Keratinocyte (primary cell): ENCODE results near the gene CDHR1. TPM values are rescaled to one million over a fixed set of nuclear protein-coding genes. Genes with fewer than 3 reads are reported as not detected.

Source experiments
- DNase-seq: peaks from one replicate; pipeline ENCODE4 v3.0.0-alpha.2; 2011; ENCODE audit warnings: low read depth, missing footprints, low spot score
- FAIRE-seq: peaks from 2 replicates; lab custom pipeline; 2011; peaks lifted over from hg19 to GRCh38; lab: Jason Lieb, UNC
- H2AFZ ChIP-seq: 2 replicates; pipeline ENCODE4 v1.6.0; 2012; ENCODE audit warnings: low read length, control low read depth, inconsistent platforms; ENCODE audit not compliant: control insufficient read depth
- H3K27ac ChIP-seq: 2 replicates; pipeline ENCODE4 v1.5.1; 2011; ENCODE audit warnings: low read length; ENCODE audit not compliant: control insufficient read depth, insufficient read depth
- H3K27me3 ChIP-seq: 3 replicates; pipeline ENCODE4 v1.6.0; 2011; ENCODE audit warnings: low read length; ENCODE audit not compliant: control insufficient read depth, insufficient read depth; ENCODE audit errors: extremely low read depth
- H3K36me3 ChIP-seq, 2 experiments: 2 replicates in 1 of 2; 3 replicates in 1 of 2; pipeline ENCODE4 v1.5.1; 2011; ENCODE audit warnings: low read length in 2 of 2, mild to moderate bottlenecking in 1 of 2; ENCODE audit not compliant: control insufficient read depth in 2 of 2, insufficient read depth in 2 of 2; ENCODE audit errors: extremely low read depth in 1 of 2
- H3K4me1 ChIP-seq: 3 replicates; pipeline ENCODE4 v1.5.1; 2011; ENCODE audit warnings: low read length; ENCODE audit not compliant: control insufficient read depth, insufficient read depth; ENCODE audit errors: extremely low read depth
- H3K4me2 ChIP-seq: 3 replicates; pipeline ENCODE4 v1.6.0; 2011; ENCODE audit warnings: low read depth, low read length; ENCODE audit not compliant: control insufficient read depth, insufficient read depth; ENCODE audit errors: extremely low read depth
- H3K4me3 ChIP-seq, 3 experiments: fragments of 200-600 bp in 1 of 3; sonication (generic) in 1 of 3; 2 replicates in 2 of 3; 3 replicates in 1 of 3; pipeline ENCODE4 v1.5.1; 2011 to 2016; ENCODE audit warnings: low read length in 3 of 3, mild to moderate bottlenecking in 3 of 3, control low read depth in 2 of 3, inconsistent platforms in 1 of 3, low read depth in 1 of 3, mixed read lengths in 1 of 3, mixed run types in 1 of 3, moderate library complexity in 1 of 3; ENCODE audit not compliant: control insufficient read depth in 2 of 3, insufficient read depth in 2 of 3; ENCODE audit errors: extremely low read depth in 1 of 3
- H3K79me2 ChIP-seq: 2 replicates; pipeline ENCODE4 v1.6.0; 2012; ENCODE audit warnings: low read length; ENCODE audit not compliant: control insufficient read depth, insufficient read depth
- H3K9ac ChIP-seq: 3 replicates; pipeline ENCODE4 v1.6.0; 2011; ENCODE audit warnings: low read length; ENCODE audit not compliant: control insufficient read depth, insufficient read depth; ENCODE audit errors: extremely low read depth
- H3K9me1 ChIP-seq: 3 replicates; pipeline ENCODE4 v1.6.0; 2011; ENCODE audit warnings: low read length; ENCODE audit not compliant: control insufficient read depth, insufficient read depth; ENCODE audit errors: extremely low read depth
- H3K9me3 ChIP-seq: 2 replicates; pipeline ENCODE4 v1.5.1; 2012; ENCODE audit warnings: low read depth, low read length; ENCODE audit not compliant: control insufficient read depth
- H4K20me1 ChIP-seq: 3 replicates; pipeline ENCODE4 v1.6.0; 2011; ENCODE audit warnings: low read length; ENCODE audit not compliant: control insufficient read depth, insufficient read depth; ENCODE audit errors: extremely low read depth
- CTCF ChIP-seq, 3 experiments: IDR thresholded peaks in 1 of 3; conservative IDR thresholded peaks in 1 of 3; optimal IDR thresholded peaks in 1 of 3; 2 replicates in 2 of 3; 3 replicates in 1 of 3; pipeline versions ENCODE3 to v1.5.1; 2011; ENCODE audit warnings: low read length in 3 of 3, mild to moderate bottlenecking in 3 of 3, moderate library complexity in 2 of 3, control low read depth in 1 of 3, inconsistent platforms in 1 of 3; ENCODE audit not compliant: insufficient read depth in 2 of 3; ENCODE audit errors: extremely low read depth in 1 of 3
- EZH2 ChIP-seq: IDR thresholded peaks from one replicate; pipeline ENCODE4 v1.6.1; 2012; ENCODE audit warnings: inconsistent platforms, mild to moderate bottlenecking, low read length, moderate library complexity
- dilution Hi-C: fragments of 300-500 bp; cut with MboI; formaldehyde crosslinking; loops from one replicate; pipeline ENCODE4 v1.7.0; 2020; ENCODE audit warnings: low sequenced_read_pairs; ENCODE audit not compliant: extremely low pct_ligation_motif_present
- polyA plus RNA-seq, 5 experiments: library from polyadenylated mRNA; depleted of rRNA in 3 of 5; stranded (reverse) in 3 of 5; stranded (forward) in 1 of 5; unstranded in 1 of 5; fragments of >200 nt; gene quantifications; 1 replicate in 1 of 5; 2 replicates in 3 of 5; 3 replicates in 1 of 5; pipeline versions ENCODE4 v1.2.1 to v1.2.3, GENCODE V29; 2011 to 2012; ENCODE audit warnings: missing spikeins in 2 of 5, low read depth in 1 of 5, low replicate concordance in 1 of 5

The CDHR1 gene
- polyA plus RNA-seq, 1 donor (not counting 4 experiments of a cell fraction or from before 2014, with no cell fraction given), result 5.2 TPM

DNA sequence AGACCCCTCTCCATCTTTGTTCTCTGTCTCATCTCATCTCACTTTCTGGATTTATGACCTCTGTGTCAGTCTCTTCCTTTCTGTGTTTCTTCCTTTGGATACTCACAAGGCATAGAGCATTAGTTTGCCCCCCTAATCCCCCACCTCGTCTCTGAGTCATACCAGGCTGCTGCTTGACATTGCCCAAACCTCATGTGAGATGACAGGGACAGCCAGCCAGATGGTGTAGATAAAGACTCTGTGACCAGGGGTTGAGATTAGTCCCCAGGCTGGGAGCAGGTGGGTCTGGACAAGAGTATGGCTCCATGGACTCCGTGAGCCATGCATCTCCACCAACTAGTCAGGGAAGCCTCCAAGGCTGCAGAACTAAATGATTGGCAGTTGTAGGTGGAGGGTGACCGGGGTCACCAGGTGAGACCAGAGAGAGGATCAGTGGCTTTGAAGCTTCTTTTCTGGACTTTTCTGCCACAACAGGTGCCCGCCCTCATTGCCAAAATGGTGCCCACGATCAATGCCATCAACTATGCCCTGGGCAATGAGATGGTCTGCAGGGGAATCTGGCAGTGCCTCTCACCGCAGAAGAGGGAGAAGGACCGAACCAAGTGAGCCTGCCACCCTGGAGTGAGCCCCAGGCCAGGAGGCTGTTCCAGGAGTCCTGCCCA is 63.8 kb downstream of the CDHR1 start:
- H4K20me1 ChIP-seq, result no peaks in the 10 kb centered on the region
- H3K27ac ChIP-seq, result no peak overlapping the region
- no peak overlapping the region for H3K4me2 ChIP-seq
- no peaks in the 10 kb centered on the region for H3K9me3 ChIP-seq
- H3K9ac ChIP-seq, result no peak overlapping the region
- H3K4me1 ChIP-seq, result no peaks in the 10 kb centered on the region
- H3K27me3 ChIP-seq, result no peaks in the 10 kb centered on the region
- H2AFZ ChIP-seq, result no peak overlapping the region
- TF ChIP-seq EZH2 (no peak), CTCF (optimal IDR thresholded peaks at IDR 0.05 in 1 of 3, IDR thresholded peaks at IDR 0.05 in 1 of 3, conservative IDR thresholded peaks at IDR 0.05 in 1 of 3; ENCODE audit: extremely low read depth in 1 of 3, insufficient read depth in 2 of 3, low read length in 3 of 3) (no peak)
- dilution Hi-C loops, result no loop called here
- H3K79me2 ChIP-seq, result no peaks in the 10 kb centered on the region
- H3K36me3 ChIP-seq, result no peaks in the 10 kb centered on the region
- no peaks in the 10 kb centered on the region for H3K9me1 ChIP-seq
- H3K4me3 ChIP-seq, result no peak overlapping the region
- DNase-seq, result no peak
- FAIRE-seq, result no peak

GRCh38 chr10:84261236-84261915 is 67.0 kb downstream of the CDHR1 start:
- dilution Hi-C loops, result no loop called here
- Histone ChIP-seq H3K79me2 (no peaks in the 10 kb centered on the region), H4K20me1 (no peaks in the 10 kb centered on the region), H3K9me3 (no peaks in the 10 kb centered on the region), H3K27me3 (no peaks in the 10 kb centered on the region), H3K4me1 (no peaks in the 10 kb centered on the region), H3K4me3 (no peak overlapping the region), H3K36me3 (no peaks in the 10 kb centered on the region), H3K27ac (no peak overlapping the region), H3K9me1 (no peaks in the 10 kb centered on the region), H2AFZ (no peak overlapping the region), H3K4me2 (no peak overlapping the region), H3K9ac (no peak overlapping the region)
- TF ChIP-seq EZH2 (no peak), CTCF (optimal IDR thresholded peaks at IDR 0.05 in 1 of 3, IDR thresholded peaks at IDR 0.05 in 1 of 3, conservative IDR thresholded peaks at IDR 0.05 in 1 of 3; ENCODE audit: extremely low read depth in 1 of 3, insufficient read depth in 2 of 3, low read length in 3 of 3) (no peak)
- no peak for DNase-seq
- no peak for FAIRE-seq
